CD14-positive monocyte (primary cell): Measurements from ENCODE around the gene MRTFA. TPM values are rescaled to one million over a fixed set of nuclear protein-coding genes. Genes with fewer than 3 reads are reported as not detected.
"Not testable (repeated sequence)": the region's sequence is repeated elsewhere in the genome, so short reads cannot be mapped to it uniquely, and the experiment has no call there.

Experiments
- DNase-seq, 3 donors: peaks; one replicate each; pipeline ENCODE4 v3.0.0-alpha.2; 2011 to 2022
- H2AFZ ChIP-seq: 2 replicates; pipeline ENCODE4 v1.6.0; 2012; ENCODE audit warnings: mild to moderate bottlenecking, low read depth, low read length, inconsistent platforms; ENCODE audit not compliant: insufficient read depth, poor library complexity, severe bottlenecking
- H3K27ac ChIP-seq, 2 donors: 1 replicate in 1 of 2; 2 replicates in 1 of 2; pipeline ENCODE4 v1.5.1; 2012 to 2013; ENCODE audit warnings: low read length in 2 of 2, control low read depth in 1 of 2, inconsistent platforms in 1 of 2, low read depth in 1 of 2, mild to moderate bottlenecking in 1 of 2
- H3K27me3 ChIP-seq, 2 donors: one replicate each; pipeline versions ENCODE4 v1.6.0 to v1.6.1; 2011 to 2013; ENCODE audit warnings: low read length in 2 of 2; ENCODE audit not compliant: control insufficient read depth in 2 of 2, insufficient read depth in 2 of 2
- H3K36me3 ChIP-seq, 2 donors: replicated peaks in 1 of 2; 1 replicate in 1 of 2; 2 replicates in 1 of 2; pipeline versions ENCODE4 v1.5.1 to v1.6.1; 2012 to 2013; ENCODE audit warnings: low read length in 2 of 2, control low read depth in 1 of 2, inconsistent platforms in 1 of 2, mild to moderate bottlenecking in 1 of 2; ENCODE audit not compliant: insufficient read depth in 2 of 2, control insufficient read depth in 1 of 2
- H3K4me1 ChIP-seq, 2 donors: 1 replicate in 1 of 2; 2 replicates in 1 of 2; pipeline versions ENCODE4 v1.5.1 to v1.6.1; 2012 to 2013; ENCODE audit warnings: low read length in 2 of 2, control low read depth in 1 of 2, inconsistent platforms in 1 of 2, mild to moderate bottlenecking in 1 of 2, moderate library complexity in 1 of 2; ENCODE audit not compliant: insufficient read depth in 2 of 2, control insufficient read depth in 1 of 2
- H3K4me2 ChIP-seq: replicated peaks from 2 replicates; pipeline ENCODE3; 2012; ENCODE audit warnings: low read length, moderate library complexity, mild to moderate bottlenecking; ENCODE audit not compliant: poor library complexity, severe bottlenecking; ENCODE audit errors: extremely low read depth
- H3K4me3 ChIP-seq, 3 experiments: fragments of 200-600 bp in 1 of 3; sonication (generic) in 1 of 3; replicated peaks in 1 of 3; 1 replicate in 2 of 3; 2 replicates in 1 of 3; pipeline ENCODE4 v1.5.1; 2011 to 2013; ENCODE audit warnings: low read length in 3 of 3, mild to moderate bottlenecking in 3 of 3, control low read depth in 2 of 3, low read depth in 2 of 3, inconsistent platforms in 1 of 3, moderate library complexity in 1 of 3
- H3K79me2 ChIP-seq: 2 replicates; pipeline ENCODE4 v1.6.0; 2012; ENCODE audit warnings: mild to moderate bottlenecking, control low read depth, inconsistent platforms, low read length, moderate library complexity; ENCODE audit not compliant: insufficient read depth
- H3K9ac ChIP-seq: 2 replicates; pipeline ENCODE4 v1.6.0; 2017; ENCODE audit warnings: low read length, mild to moderate bottlenecking; ENCODE audit not compliant: insufficient read depth, poor library complexity, severe bottlenecking
- H3K9me3 ChIP-seq, 2 donors: replicated peaks in 1 of 2; 1 replicate in 1 of 2; 2 replicates in 1 of 2; pipeline versions ENCODE4 v1.5.1 to v1.6.1; 2012 to 2013; ENCODE audit warnings: low read length in 2 of 2, control low read depth in 1 of 2; ENCODE audit not compliant: control insufficient read depth in 1 of 2, insufficient read depth in 1 of 2
- H4K20me1 ChIP-seq: 2 replicates; pipeline ENCODE4 v1.6.0; 2012; ENCODE audit warnings: mild to moderate bottlenecking, low read length, control low read depth, moderate library complexity; ENCODE audit not compliant: insufficient read depth
- H3K27ac Mint-ChIP-seq, 7 donors: one replicate each; pipeline ENCODE4 v1.8.0; 2020; ENCODE audit warnings: mild to moderate bottlenecking in 7 of 7, mixed read lengths in 7 of 7, moderate library complexity in 6 of 7, inconsistent platforms in 2 of 7
- H3K27me3 Mint-ChIP-seq, 3 donors: one replicate each; pipeline ENCODE4 v1.8.0; 2021 to 2022; ENCODE audit warnings: low read depth in 3 of 3, mild to moderate bottlenecking in 3 of 3, mixed read lengths in 3 of 3, moderate library complexity in 3 of 3, inconsistent platforms in 1 of 3
- H3K36me3 Mint-ChIP-seq, 2 donors: one replicate each; pipeline ENCODE4 v1.8.0; 2020; ENCODE audit warnings: mixed read lengths in 2 of 2, inconsistent platforms in 1 of 2, mild to moderate bottlenecking in 1 of 2
- H3K4me1 Mint-ChIP-seq: one replicate; pipeline ENCODE4 v1.8.0; 2020; ENCODE audit warnings: mild to moderate bottlenecking, mixed read lengths
- H3K4me3 Mint-ChIP-seq, 2 donors: one replicate each; pipeline ENCODE4 v1.8.0; 2020; ENCODE audit warnings: mild to moderate bottlenecking in 2 of 2, mixed read lengths in 2 of 2, moderate library complexity in 1 of 2
- H3K9me3 Mint-ChIP-seq, 7 donors: one replicate each; pipeline ENCODE4 v1.8.0; 2020 to 2022; ENCODE audit warnings: mixed read lengths in 7 of 7, mild to moderate bottlenecking in 6 of 7, moderate library complexity in 6 of 7, inconsistent platforms in 2 of 7
- CTCF ChIP-seq: fragments of 200-600 bp; IDR thresholded peaks from one replicate; pipeline ENCODE4 v1.8.0; 2022; ENCODE audit warnings: antibody characterized with exemption, mild to moderate bottlenecking
- WGBS: methylation state at CpG from one replicate; pipeline ENCODE4 v1.1.5; 2013; ENCODE audit warnings: missing lambda C conversion rate; ENCODE audit not compliant: insufficient coverage; 5-methylcytosine and 5-hydroxymethylcytosine counted together
- intact Hi-C, 2 donors: fragments of 100-400 bp; cut with micrococcal nuclease; formaldehyde crosslinking; loops; one replicate each; pipeline versions ENCODE4 v1.15.0 to v1.15.1; 2023
- polyA plus RNA-seq, 3 donors: library from polyadenylated mRNA; depleted of rRNA in 1 of 3; unstranded in 2 of 3; stranded (reverse) in 1 of 3; fragments of 300-500 nt in 2 of 3; fragments of >200 nt in 1 of 3; fragmentation: Illumina TruSeq in 2 of 3; gene quantifications; 1 replicate in 2 of 3; 2 replicates in 1 of 3; pipeline ENCODE4 v1.2.3, GENCODE V29; 2012 to 2021

Gene MRTFA
- polyA plus RNA-seq, 3 donors: 14.1 to 33.8 (median 18.9) TPM

- H3K4me1 Mint-ChIP-seq: peaks cover 5% of the 10 kb centered on the region
Measured at GRCh38 chr22:40659166-40659565, 22.6 kb upstream of the MRTFA start.

GRCh38 chr22:40656651-40657050 lies 20.1 kb upstream of the MRTFA start:
- 99% methylated on average over 6 of the region's 10 CpGs for WGBS
- H3K27ac ChIP-seq, H3K4me3 Mint-ChIP-seq, H3K4me1 Mint-ChIP-seq, H3K36me3 ChIP-seq, H3K79me2 ChIP-seq, H3K9me3 Mint-ChIP-seq, H3K9me3 ChIP-seq, H3K4me2 ChIP-seq, H4K20me1 ChIP-seq, H3K4me3 ChIP-seq, H3K9ac ChIP-seq, H3K27me3 ChIP-seq, H3K27ac Mint-ChIP-seq, DNase-seq, H3K36me3 Mint-ChIP-seq, H2AFZ ChIP-seq: not testable (repeated sequence)
- H3K27me3 Mint-ChIP-seq: peaks cover 2 to 16% (median 3%) of the 10 kb centered on the region in 3 donors
- peaks cover 6 to 11% of the 10 kb centered on the region in 2 donors for H3K4me1 ChIP-seq
- intact Hi-C loops: loop anchor here in 1 of 2 donors (10.0 kb wide), 1 partner anchor 238 kb away; no protein-coding TSS in a partner anchor

More at GRCh38 chr22:40659166-40659565, 22.6 kb upstream of the MRTFA start:
- no peak overlapping the region for H3K27ac ChIP-seq
- 92% methylated on average over 1 of the region's 6 CpGs for WGBS
- no peak overlapping the region for H3K4me2 ChIP-seq
- Mint-ChIP-seq H3K36me3 (no peaks in the 10 kb centered on the region), H3K27me3 (peaks cover 2 to 11% (median 2%) of the 10 kb centered on the region in 3 donors), H3K27ac (no peak overlapping the region), H3K9me3 (no peaks in the 10 kb centered on the region), H3K4me3 (no peak overlapping the region)
- no peak for DNase-seq
- intact Hi-C loops: loop anchor here in 1 of 2 donors (10.0 kb wide), 1 partner anchor 236 kb away; no protein-coding TSS in a partner anchor
- no peaks in the 10 kb centered on the region for H3K27me3 ChIP-seq
- H3K79me2 ChIP-seq: no peaks in the 10 kb centered on the region
- H3K4me3 ChIP-seq: no peak overlapping the region
- TF ChIP-seq CTCF: no peak
- no peaks in the 10 kb centered on the region for H3K36me3 ChIP-seq
- no peak overlapping the region for H3K9ac ChIP-seq
- no peaks in the 10 kb centered on the region for H3K9me3 ChIP-seq
- no peaks in the 10 kb centered on the region for H3K4me1 ChIP-seq
- H2AFZ ChIP-seq: no peak overlapping the region
- no peaks in the 10 kb centered on the region for H4K20me1 ChIP-seq

- H4K20me1 ChIP-seq, H3K27ac ChIP-seq, H2AFZ ChIP-seq, H3K9me3 Mint-ChIP-seq, H3K36me3 ChIP-seq, H3K79me2 ChIP-seq, H3K4me2 ChIP-seq, H3K27ac Mint-ChIP-seq, H3K4me3 ChIP-seq, H3K9ac ChIP-seq, H3K4me3 Mint-ChIP-seq, H3K27me3 ChIP-seq, H3K9me3 ChIP-seq, H3K36me3 Mint-ChIP-seq, DNase-seq: not testable (repeated sequence)
- intact Hi-C loops: loop anchor here in 1 of 2 donors (10.0 kb wide), 1 partner anchor 239 kb away; no protein-coding TSS in a partner anchor
- H3K27me3 Mint-ChIP-seq: peaks cover 2 to 14% (median 3%) of the 10 kb centered on the region in 3 donors
- WGBS: no CpG with 5 or more reads among the region's 3 CpGs
- H3K4me1 ChIP-seq: peaks cover 6 to 16% of the 10 kb centered on the region in 2 donors
- H3K4me1 Mint-ChIP-seq: peaks cover 11% of the 10 kb centered on the region
Measured at GRCh38 chr22:40655941-40656340, 19.4 kb upstream of the MRTFA start.
